GM19397 (cell line): ENCODE results near the gene ENDOG.
"Not testable (repeated sequence)": the region's sequence is repeated elsewhere in the genome, so short reads cannot be mapped to it uniquely, and the experiment has no call there.

Experiments
- ATAC-seq: cut with Tn5 transposase; IDR thresholded peaks from one replicate; pipeline ENCODE4 v1.9.1; 2021; ENCODE audit warnings: mild to moderate bottlenecking, moderate library complexity; ENCODE audit not compliant: unreplicated experiment

Gene ENDOG

GRCh38 chr9:128860937-128861336, 42.6 kb downstream of the ENDOG start:
- no peak for ATAC-seq

- ATAC-seq, result no peak
Observed at GRCh38 chr9:128861501-128861900, 43.2 kb downstream of the ENDOG start.

- no peak for ATAC-seq
Observed at GRCh38 chr9:128862401-128862851, 44.1 kb downstream of the ENDOG start.

GRCh38 chr9:128863647-128864046, 45.3 kb downstream of the ENDOG start:
- ATAC-seq, result no peak

DNA sequence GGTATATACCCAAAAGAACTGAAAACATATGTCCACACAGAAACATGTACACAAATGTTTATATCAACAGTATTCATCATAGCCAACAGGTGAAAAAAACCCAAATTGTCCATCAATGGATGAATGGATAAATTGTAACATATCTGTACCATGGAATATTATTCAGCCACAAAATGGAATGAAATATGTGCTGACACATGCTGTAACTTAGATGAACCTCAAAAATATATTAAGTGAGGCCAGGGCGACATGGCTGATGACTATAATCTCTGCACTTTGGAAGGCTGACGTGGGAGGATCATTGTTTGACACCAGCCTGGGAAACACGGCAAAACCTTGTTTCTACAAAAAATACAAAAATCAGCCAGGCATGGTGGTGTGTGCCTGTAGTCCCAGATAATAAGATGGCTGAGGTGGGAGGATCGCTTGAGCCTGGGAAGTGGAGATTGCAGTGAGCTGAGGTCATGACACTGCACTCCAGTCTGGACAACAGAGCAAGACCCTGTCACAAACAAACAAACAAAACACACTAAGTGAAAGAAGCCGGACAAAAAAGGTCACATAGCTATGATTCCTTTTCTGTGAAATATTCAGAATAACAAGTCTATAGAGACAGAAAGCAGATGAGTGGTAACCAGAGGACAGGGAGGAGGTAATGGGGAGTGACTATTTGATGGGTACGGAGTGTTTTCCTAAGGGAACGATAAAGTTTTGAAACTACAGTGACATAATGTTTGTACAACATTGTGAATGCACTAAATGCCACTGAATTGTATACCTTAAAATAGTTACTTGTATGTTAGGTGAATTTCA, 52.0 kb downstream of the ENDOG start:
- ATAC-seq, result no peak

- not testable (repeated sequence) for ATAC-seq
Observed at GRCh38 chr9:128870941-128871265, 52.6 kb downstream of the ENDOG start.
